ENCODE measurements around the gene THADA. TPM values are rescaled to one million over a fixed set of nuclear protein-coding genes. Genes with fewer than 3 reads are reported as not detected.

THADA gene
- total and polyA plus RNA-seq, 8 donors = 9.4 to 25.1 (median 18.2) TPM

DNA sequence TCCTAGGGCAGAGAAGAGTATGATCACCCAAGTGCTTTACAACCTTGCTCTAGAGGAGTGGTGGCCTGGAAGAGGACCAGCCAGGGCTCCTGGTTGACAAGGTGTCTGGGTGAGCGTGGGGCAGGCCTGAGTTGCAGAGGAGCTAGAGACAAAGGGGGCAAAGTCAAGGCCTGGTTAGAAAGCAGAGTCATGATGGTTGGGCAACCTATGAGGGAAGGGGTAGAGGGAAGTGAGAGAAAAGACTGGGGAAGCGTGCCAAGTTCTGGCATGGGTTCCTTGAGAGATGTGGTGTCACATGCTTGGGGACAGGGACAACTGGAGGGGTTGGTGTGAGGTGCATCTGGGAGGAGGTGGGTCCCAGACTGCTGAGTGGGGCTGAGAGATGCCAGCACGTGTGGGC is 382.9 kb downstream of the THADA start:
- peak in 3 of 4 donors; percentile 13 to 59 (median 37) for ATAC-seq
- FAIRE-seq = no peak

DNA sequence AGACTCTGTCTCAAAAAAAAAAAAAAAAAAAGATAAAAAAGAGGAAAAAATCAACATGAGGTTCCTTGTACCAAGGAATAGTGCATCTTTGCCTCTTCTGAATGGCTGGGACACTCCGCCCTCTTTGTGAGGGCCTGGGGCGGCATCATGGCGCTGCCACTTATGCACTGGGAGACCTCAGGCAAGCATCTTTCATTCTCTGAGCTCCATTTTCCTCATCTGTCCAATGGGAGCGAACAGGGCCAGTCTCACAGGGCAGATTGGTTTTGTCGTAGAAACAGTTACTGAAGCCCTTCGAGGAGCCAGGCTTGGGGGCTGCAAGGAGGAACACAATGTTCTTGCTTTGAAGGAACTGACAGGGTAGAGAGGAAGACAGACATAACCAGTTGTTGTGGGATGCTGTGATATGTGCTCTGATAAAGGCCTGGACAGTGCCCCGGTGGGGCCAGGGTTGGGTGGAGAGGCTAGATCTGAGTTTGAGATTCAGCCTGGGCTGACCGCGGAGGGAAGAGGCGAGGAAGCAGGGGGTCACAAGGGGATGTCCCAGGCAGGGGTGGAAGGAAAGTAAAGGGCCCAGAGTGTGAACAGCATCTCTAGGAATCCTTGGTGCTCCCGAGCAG is 383.5 kb downstream of the THADA start:
- TF ChIP-seq, protein P1, sequence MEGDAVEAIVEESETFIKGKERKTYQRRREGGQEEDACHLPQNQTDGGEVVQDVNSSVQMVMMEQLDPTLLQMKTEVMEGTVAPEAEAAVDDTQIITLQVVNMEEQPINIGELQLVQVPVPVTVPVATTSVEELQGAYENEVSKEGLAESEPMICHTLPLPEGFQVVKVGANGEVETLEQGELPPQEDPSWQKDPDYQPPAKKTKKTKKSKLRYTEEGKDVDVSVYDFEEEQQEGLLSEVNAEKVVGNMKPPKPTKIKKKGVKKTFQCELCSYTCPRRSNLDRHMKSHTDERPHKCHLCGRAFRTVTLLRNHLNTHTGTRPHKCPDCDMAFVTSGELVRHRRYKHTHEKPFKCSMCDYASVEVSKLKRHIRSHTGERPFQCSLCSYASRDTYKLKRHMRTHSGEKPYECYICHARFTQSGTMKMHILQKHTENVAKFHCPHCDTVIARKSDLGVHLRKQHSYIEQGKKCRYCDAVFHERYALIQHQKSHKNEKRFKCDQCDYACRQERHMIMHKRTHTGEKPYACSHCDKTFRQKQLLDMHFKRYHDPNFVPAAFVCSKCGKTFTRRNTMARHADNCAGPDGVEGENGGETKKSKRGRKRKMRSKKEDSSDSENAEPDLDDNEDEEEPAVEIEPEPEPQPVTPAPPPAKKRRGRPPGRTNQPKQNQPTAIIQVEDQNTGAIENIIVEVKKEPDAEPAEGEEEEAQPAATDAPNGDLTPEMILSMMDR (IDR thresholded peaks at IDR 0.05) = no peak
- 94 to 96% methylated on average over 11 of the region's 11 CpGs for WGBS, 2 donors
- no peak overlapping the region for H3K27ac ChIP-seq
- no peak for ATAC-seq
- no peak overlapping the region for H3K4me3 ChIP-seq
- FAIRE-seq = no peak
- no peaks in the 10 kb centered on the region for H3K27me3 ChIP-seq
- intact Hi-C loops (cut with DNase I) = no loop called here
- DNase-seq = peak in 1 of 6 donors; percentile 41
- H3K36me3 ChIP-seq = no peaks in the 10 kb centered on the region
- peaks cover 0 to under 1% (median 0%) of the 10 kb centered on the region in 3 donors for H3K4me1 ChIP-seq
- no peaks in the 10 kb centered on the region for H3K9me3 ChIP-seq

More for the DNA sequence above, 382.9 kb downstream of the THADA start:
- intact Hi-C loops (cut with DNase I) = no loop called here
- 82 to 90% methylated on average over 3 of the region's 3 CpGs for WGBS, 2 donors
- Histone ChIP-seq H3K4me3 (no peak overlapping the region), H3K27ac (no peak overlapping the region), H3K9me3 (no peaks in the 10 kb centered on the region), H3K4me1 (peaks cover 3 to 7% (median 5%) of the 10 kb centered on the region in 3 donors), H3K27me3 (no peaks in the 10 kb centered on the region), H3K36me3 (no peaks in the 10 kb centered on the region)
- TF ChIP-seq, protein P1 (IDR thresholded peaks at IDR 0.05) = no peak
- DNase-seq = peak in 2 of 6 donors; percentile 22 to 69

DNA sequence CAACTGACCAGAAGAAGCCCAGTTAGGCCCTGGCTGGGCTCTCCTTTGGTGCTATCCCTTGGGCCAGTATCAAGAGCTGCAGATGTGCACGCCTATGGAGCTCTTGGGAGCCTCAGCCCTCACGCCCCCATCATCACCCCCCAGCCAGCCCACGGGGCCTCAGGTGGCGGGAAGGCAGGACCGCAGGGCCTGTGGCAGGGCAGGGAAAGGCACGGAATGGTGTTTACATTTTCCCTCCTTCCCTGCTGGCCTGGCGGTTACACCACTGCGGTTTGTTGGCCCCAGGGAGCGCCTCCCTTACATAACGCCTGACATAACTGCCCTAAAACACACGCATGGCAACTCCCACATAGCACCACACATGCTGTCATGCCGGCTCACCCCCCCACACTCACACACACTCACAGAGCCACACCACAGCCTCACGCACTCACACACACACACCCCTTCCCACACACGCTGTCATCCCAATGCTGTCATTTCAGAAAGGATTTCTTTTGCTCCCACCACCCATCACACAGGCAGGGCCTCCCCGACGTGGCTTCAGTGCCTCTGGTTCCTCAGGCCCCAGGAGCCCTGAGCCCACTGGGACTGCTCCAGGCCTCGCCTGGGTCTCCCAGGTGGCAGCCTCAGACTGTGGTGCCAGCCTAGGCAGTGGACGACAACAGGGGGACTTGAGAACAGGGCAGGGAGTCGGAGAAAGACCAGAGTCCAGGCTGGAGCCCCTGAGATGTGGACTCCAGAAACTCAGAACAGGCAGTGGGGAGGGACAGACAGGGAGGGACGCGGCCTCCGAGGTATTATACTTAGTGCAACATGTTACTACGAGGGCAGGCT is 385.2 kb downstream of the THADA start:
- WGBS, 2 donors = 83 to 87% methylated on average over 20 to 23 of the region's 23 CpGs
- Histone ChIP-seq H3K27me3 (no peaks in the 10 kb centered on the region), H3K4me1 (no peaks in the 10 kb centered on the region), H3K4me3 (no peak overlapping the region), H3K9me3 (no peaks in the 10 kb centered on the region), H3K27ac (no peak overlapping the region), H3K36me3 (no peaks in the 10 kb centered on the region)
- FAIRE-seq = no peak
- DNase-seq = peak in 2 of 6 donors; percentile 39 to 46
- TF ChIP-seq, protein P1 (IDR thresholded peaks at IDR 0.05) = no peak
- intact Hi-C loops (cut with DNase I) = no loop called here
- peak in 3 of 4 donors; percentile 50 to 61 (median 57) for ATAC-seq

DNA sequence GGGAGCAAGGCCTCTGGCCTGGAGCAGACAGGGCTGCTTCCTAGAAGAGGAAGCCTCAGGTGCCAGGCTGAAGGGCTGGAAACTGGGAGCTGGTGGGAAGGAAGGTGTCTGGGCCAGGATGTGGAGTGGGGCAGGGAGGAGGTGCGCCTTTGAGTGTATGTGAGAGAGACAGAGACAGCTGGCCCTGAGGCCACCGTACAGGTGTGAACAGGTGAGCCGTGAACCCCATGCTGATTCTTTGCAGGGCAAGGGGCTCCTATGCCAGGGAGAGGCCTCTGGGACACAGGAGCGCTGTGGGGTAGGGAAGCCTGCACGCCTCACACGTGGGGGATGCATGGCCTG is 385.7 kb downstream of the THADA start:
- no peak for FAIRE-seq
- Histone ChIP-seq H3K27ac (no peak overlapping the region), H3K27me3 (no peaks in the 10 kb centered on the region), H3K4me1 (no peaks in the 10 kb centered on the region), H3K9me3 (no peaks in the 10 kb centered on the region), H3K4me3 (no peak overlapping the region), H3K36me3 (no peaks in the 10 kb centered on the region)
- intact Hi-C loops (cut with DNase I) = no loop called here
- ATAC-seq = no peak
- WGBS, 2 donors = 83 to 91% methylated on average over 6 of the region's 6 CpGs
- TF ChIP-seq, protein P1 (IDR thresholded peaks at IDR 0.05) = no peak
- peak in 2 of 6 donors; percentile 9 to 39 for DNase-seq

All from pancreas (tissue), 10 donors.